Testis (tissue), 3 donors: ENCODE measurements around the gene PLCL2. TPM values are rescaled to one million over a fixed set of nuclear protein-coding genes. Genes with fewer than 3 reads are reported as not detected.

Experiments
- DNase-seq: peaks from one replicate; pipeline ENCODE4 v3.0.0-alpha.2; 2019
- H3K27ac ChIP-seq, 2 donors: fragments of 200-600 bp; sonication (generic); one replicate each; pipeline ENCODE4 v1.5.1; 2019
- H3K27me3 ChIP-seq: fragments of 200-600 bp; sonication (generic); one replicate; pipeline ENCODE4 v1.5.1; 2019
- H3K36me3 ChIP-seq: fragments of 200-600 bp; sonication (generic); one replicate; pipeline ENCODE4 v1.5.1; 2017; ENCODE audit warnings: low read depth; ENCODE audit errors: missing control alignments
- H3K4me1 ChIP-seq: fragments of 200-600 bp; sonication (generic); one replicate; pipeline ENCODE4 v1.5.1; 2019
- H3K4me3 ChIP-seq, 2 donors: fragments of 200-600 bp; sonication (generic); one replicate each; pipeline ENCODE4 v1.5.1; 2017 to 2019
- H3K9me3 ChIP-seq: fragments of 200-600 bp; sonication (generic); one replicate; pipeline ENCODE4 v1.5.1; 2017
- POLR2A ChIP-seq: fragments of 450-650 bp; IDR thresholded peaks from one replicate; pipeline ENCODE4 v1.6.1; 2017; ENCODE audit warnings: antibody characterized with exemption, mild to moderate bottlenecking, moderate library complexity
- WGBS, 2 donors: methylation state at CpG; one replicate each; pipeline ENCODE4 v1.1.5; 2018; 5-methylcytosine and 5-hydroxymethylcytosine counted together
- intact Hi-C: fragments of 100-400 bp; cut with DNase I; formaldehyde crosslinking; loops from one replicate; pipeline ENCODE4 v1.15.1; 2023; ENCODE audit warnings: low total_unique reads
- polyA plus RNA-seq: library from polyadenylated mRNA; stranded (reverse); fragments of 350-450 nt; fragmentation: Illumina TruSeq; extraction: RNeasy Lipid Tissue Mini Kit (QIAGEN cat#74804); gene quantifications from one replicate; pipeline ENCODE4 v1.2.3, GENCODE V29; 2014; ENCODE audit warnings: low read depth, low replicate concordance; ENCODE audit not compliant: insufficient read depth
- total RNA-seq, 2 donors: library from RNA; depleted of rRNA; stranded (reverse); fragments of >200 nt; gene quantifications; one replicate each; pipeline ENCODE4 v1.2.3, GENCODE V29; 2016
- TF ChIP-seq, protein P1 (sequence below), 3 experiments: fragments of 450-650 bp in 2 of 3; fragments of 200-600 bp in 1 of 3; sonication (generic) in 1 of 3; IDR thresholded peaks; one replicate each; pipeline ENCODE4 v1.5.1; 2016 to 2019; ENCODE audit warnings: antibody characterized with exemption in 3 of 3, mild to moderate bottlenecking in 2 of 3, moderate library complexity in 1 of 3

The PLCL2 gene
- total and polyA plus RNA-seq, 3 donors from 2014 or later = 10.7 to 23.0 (median 15.0) TPM

DNA sequence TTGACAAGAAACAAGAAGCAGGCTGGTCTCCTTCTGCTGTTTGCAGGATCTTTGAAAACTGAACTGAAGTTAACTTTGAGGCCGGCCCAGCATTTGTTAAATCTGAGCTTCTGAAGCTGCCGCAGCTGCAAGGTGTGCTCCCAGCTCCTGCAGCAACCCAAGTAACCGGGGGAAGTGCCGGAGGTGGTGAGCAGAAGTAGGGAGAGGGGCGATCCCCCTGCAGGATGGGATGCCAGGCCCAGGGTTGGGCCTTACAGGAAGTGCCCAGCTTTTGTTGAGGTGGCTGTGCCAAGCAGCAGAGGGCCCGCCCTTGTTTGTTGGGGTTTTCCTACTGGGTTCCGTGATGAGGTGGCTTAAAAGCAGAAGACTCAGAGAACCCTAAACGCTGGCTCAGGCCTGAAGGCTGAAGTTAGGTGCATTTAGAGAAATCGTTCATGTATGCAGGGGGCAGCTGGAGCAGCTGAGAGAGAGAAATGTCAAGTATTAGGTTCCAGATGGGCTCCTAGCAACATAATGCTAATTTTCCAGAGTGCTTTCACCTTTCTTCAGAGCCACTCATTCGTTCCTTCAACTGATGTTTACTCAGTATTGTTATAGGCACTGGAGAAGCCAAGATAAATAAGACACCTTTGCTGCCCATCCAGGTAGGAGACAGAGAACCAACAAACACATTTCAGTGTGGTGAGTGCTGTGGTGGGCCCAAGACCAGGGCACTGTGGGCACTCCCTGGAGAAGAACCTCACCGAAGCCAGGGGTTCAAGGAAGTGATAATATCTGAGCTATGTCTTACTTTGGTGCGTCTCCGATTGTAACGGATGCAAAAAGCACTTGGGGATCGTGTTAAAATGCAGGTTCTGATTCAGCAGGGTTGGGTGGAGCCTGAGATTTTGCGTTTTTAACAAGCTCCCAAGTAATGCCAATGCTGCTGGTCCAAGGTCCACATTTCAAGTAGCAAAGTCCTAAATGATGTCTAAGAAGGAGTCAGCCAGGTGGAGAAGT is 42.2 kb upstream of the PLCL2 start:
- H3K27me3 ChIP-seq = no peaks in the 10 kb centered on the region
- H3K4me1 ChIP-seq = peaks cover 4% of the 10 kb centered on the region
- DNase-seq = no peak
- H3K9me3 ChIP-seq = no peaks in the 10 kb centered on the region
- no peak overlapping the region for H3K27ac ChIP-seq
- WGBS, 2 donors = 75 to 87% methylated on average over 16 of the region's 16 CpGs
- intact Hi-C loops = no loop called here
- no peak overlapping the region for H3K4me3 ChIP-seq
- no peak for TF ChIP-seq POLR2A
- TF ChIP-seq, protein P1, sequence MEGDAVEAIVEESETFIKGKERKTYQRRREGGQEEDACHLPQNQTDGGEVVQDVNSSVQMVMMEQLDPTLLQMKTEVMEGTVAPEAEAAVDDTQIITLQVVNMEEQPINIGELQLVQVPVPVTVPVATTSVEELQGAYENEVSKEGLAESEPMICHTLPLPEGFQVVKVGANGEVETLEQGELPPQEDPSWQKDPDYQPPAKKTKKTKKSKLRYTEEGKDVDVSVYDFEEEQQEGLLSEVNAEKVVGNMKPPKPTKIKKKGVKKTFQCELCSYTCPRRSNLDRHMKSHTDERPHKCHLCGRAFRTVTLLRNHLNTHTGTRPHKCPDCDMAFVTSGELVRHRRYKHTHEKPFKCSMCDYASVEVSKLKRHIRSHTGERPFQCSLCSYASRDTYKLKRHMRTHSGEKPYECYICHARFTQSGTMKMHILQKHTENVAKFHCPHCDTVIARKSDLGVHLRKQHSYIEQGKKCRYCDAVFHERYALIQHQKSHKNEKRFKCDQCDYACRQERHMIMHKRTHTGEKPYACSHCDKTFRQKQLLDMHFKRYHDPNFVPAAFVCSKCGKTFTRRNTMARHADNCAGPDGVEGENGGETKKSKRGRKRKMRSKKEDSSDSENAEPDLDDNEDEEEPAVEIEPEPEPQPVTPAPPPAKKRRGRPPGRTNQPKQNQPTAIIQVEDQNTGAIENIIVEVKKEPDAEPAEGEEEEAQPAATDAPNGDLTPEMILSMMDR (IDR thresholded peaks at IDR 0.05) = no peak
- no peaks in the 10 kb centered on the region for H3K36me3 ChIP-seq

DNA sequence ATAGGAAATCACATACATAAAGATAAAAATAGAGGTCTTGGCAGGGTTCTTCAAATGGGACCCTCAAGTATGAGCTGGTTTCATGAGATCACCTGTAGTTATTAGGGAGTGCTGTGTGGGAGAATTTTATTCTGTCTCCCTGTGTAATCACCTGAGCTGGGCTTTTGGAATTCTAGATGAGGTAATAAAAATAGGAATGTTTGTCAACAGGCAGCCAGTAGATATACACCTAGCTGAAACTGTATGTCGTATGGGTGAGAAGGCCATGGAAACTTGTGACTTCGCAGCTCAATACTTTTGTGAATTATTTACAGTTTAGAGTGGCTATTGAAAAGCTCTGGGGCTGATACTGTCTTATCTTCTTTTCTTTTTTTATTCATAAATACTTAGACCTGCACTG is 40.5 kb upstream of the PLCL2 start:
- Histone ChIP-seq H3K4me3 (no peak overlapping the region), H3K27me3 (no peaks in the 10 kb centered on the region), H3K27ac (no peak overlapping the region), H3K36me3 (no peaks in the 10 kb centered on the region), H3K9me3 (no peaks in the 10 kb centered on the region), H3K4me1 (no peaks in the 10 kb centered on the region)
- no peak for DNase-seq
- TF ChIP-seq, protein P1 (IDR thresholded peaks at IDR 0.05) = no peak
- no peak for TF ChIP-seq POLR2A
- 94% methylated on average over 2 of the region's 2 CpGs for WGBS, 2 donors
- intact Hi-C loops = no loop called here

DNA sequence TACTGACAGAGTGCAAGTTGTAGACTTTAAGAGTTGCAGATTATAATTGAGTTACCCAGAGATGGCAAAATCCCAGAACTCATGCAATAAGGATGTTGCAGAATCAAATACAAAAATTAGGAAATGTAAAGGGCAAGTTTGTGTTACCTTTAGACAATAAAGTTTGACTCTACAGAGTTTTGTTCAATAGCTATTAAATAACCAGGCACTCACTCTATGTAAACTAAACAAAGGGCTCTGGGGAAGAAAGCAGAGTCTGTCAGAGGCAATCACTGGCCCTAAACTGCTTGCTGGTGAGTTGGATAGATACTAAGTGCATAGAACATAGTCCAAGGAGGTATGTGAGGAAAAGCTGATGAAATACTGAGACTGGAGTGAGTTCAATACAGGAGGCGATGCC is 40.0 kb upstream of the PLCL2 start:
- H3K27ac ChIP-seq = no peak overlapping the region
- TF ChIP-seq, protein P1 (IDR thresholded peaks at IDR 0.05) = no peak
- no peak for TF ChIP-seq POLR2A
- 89 to 95% methylated on average over 1 of the region's 1 CpG for WGBS, 2 donors
- no peaks in the 10 kb centered on the region for H3K36me3 ChIP-seq
- intact Hi-C loops = no loop called here
- H3K27me3 ChIP-seq = no peaks in the 10 kb centered on the region
- H3K9me3 ChIP-seq = no peaks in the 10 kb centered on the region
- DNase-seq = no peak
- no peak overlapping the region for H3K4me3 ChIP-seq
- no peaks in the 10 kb centered on the region for H3K4me1 ChIP-seq

DNA sequence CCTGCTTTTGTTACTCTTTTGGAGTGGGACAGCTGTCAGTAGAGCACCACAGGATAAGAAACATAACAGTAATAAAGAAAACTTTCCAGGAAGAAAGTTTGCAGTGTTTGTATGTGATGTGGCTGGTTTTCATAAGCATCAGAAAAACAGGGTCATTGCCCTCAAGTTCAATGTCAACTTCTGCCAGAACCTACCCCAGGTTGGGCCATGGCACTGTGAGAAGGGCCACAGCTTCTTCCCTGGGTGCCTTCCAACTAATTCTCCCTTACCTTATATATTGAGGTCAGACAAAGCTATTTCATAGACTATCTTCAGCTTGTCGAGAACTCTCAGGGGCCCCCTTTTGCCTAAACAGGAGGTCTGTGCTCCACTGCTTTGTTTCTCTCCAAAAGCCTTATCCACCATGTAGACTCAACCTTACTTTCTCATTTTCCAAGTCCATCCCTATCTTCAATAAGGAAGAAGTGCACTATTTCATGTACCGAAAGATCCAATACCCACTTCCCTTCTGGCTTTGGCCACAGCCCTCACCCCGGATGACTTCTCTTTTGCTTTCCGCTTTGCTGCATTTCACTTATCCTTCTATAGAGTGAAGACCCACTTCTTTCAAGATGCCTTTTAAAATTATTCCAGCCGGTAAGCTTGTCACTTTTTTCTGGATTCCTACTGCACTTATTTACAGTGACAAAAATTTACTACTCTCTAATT is 38.2 kb upstream of the PLCL2 start:
- Histone ChIP-seq H3K36me3 (no peaks in the 10 kb centered on the region), H3K27me3 (no peaks in the 10 kb centered on the region), H3K9me3 (no peaks in the 10 kb centered on the region), H3K27ac (no peak overlapping the region), H3K4me1 (no peaks in the 10 kb centered on the region), H3K4me3 (no peak overlapping the region)
- no peak for DNase-seq
- intact Hi-C loops = no loop called here
- WGBS, 2 donors = 87 to 88% methylated on average over 5 of the region's 5 CpGs
- TF ChIP-seq POLR2A = no peak
- TF ChIP-seq, protein P1 (IDR thresholded peaks at IDR 0.05) = no peak
